Panc1 (cell line): ENCODE data around the gene KIF21A.

Experiments
- POLR2AphosphoS5 ChIP-seq: IDR thresholded peaks from 2 replicates; pipeline ENCODE4 v1.6.1; 2012; ENCODE audit warnings: mild to moderate bottlenecking, low read depth, low read length, moderate library complexity
- TF ChIP-seq, protein P1 (sequence below): fragments of 450-650 bp; IDR thresholded peaks from 2 replicates; pipeline ENCODE4 v1.5.1; 2017; ENCODE audit warnings: mild to moderate bottlenecking
- TF ChIP-seq, protein P2 (sequence below), 2 experiments: IDR thresholded peaks; 2 replicates each; pipeline ENCODE4 v1.6.1; 2011 to 2012; ENCODE audit warnings: low read depth in 2 of 2, control low read depth in 1 of 2, low read length in 1 of 2, mild to moderate bottlenecking in 1 of 2, moderate library complexity in 1 of 2; ENCODE audit not compliant: insufficient read depth in 1 of 2

DNA sequence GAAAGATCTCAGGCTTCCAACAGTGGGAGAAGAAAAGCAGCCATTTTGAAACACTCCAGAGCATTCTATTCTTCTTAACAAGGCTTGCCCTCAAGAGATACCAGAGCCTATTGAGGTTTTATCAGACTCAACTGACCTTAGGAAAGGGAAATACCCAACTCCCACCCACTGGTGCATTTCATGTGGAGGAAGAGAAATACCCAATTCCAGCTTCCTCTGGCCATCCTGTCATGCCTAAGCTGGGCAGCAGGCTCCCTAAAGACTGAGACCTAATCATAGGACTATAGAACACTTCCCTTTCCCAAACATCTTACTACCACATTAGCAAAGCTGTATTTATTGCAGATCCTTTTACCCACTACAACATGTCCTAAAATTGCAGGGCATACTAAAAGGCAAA, 164.5 kb downstream of the KIF21A start:
- TF ChIP-seq, protein P1, sequence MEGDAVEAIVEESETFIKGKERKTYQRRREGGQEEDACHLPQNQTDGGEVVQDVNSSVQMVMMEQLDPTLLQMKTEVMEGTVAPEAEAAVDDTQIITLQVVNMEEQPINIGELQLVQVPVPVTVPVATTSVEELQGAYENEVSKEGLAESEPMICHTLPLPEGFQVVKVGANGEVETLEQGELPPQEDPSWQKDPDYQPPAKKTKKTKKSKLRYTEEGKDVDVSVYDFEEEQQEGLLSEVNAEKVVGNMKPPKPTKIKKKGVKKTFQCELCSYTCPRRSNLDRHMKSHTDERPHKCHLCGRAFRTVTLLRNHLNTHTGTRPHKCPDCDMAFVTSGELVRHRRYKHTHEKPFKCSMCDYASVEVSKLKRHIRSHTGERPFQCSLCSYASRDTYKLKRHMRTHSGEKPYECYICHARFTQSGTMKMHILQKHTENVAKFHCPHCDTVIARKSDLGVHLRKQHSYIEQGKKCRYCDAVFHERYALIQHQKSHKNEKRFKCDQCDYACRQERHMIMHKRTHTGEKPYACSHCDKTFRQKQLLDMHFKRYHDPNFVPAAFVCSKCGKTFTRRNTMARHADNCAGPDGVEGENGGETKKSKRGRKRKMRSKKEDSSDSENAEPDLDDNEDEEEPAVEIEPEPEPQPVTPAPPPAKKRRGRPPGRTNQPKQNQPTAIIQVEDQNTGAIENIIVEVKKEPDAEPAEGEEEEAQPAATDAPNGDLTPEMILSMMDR = no peak
- TF ChIP-seq POLR2AphosphoS5 = no peak
- TF ChIP-seq, protein P2, sequence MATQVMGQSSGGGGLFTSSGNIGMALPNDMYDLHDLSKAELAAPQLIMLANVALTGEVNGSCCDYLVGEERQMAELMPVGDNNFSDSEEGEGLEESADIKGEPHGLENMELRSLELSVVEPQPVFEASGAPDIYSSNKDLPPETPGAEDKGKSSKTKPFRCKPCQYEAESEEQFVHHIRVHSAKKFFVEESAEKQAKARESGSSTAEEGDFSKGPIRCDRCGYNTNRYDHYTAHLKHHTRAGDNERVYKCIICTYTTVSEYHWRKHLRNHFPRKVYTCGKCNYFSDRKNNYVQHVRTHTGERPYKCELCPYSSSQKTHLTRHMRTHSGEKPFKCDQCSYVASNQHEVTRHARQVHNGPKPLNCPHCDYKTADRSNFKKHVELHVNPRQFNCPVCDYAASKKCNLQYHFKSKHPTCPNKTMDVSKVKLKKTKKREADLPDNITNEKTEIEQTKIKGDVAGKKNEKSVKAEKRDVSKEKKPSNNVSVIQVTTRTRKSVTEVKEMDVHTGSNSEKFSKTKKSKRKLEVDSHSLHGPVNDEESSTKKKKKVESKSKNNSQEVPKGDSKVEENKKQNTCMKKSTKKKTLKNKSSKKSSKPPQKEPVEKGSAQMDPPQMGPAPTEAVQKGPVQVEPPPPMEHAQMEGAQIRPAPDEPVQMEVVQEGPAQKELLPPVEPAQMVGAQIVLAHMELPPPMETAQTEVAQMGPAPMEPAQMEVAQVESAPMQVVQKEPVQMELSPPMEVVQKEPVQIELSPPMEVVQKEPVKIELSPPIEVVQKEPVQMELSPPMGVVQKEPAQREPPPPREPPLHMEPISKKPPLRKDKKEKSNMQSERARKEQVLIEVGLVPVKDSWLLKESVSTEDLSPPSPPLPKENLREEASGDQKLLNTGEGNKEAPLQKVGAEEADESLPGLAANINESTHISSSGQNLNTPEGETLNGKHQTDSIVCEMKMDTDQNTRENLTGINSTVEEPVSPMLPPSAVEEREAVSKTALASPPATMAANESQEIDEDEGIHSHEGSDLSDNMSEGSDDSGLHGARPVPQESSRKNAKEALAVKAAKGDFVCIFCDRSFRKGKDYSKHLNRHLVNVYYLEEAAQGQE (IDR thresholded peaks at IDR 0.05; ENCODE audit: insufficient read depth in 1 of 2, low read depth in 2 of 2, low read length in 1 of 2) = no peak
